Left lung (tissue), 10 donors: ENCODE results near the gene VASP. TPM values are rescaled to one million over a fixed set of nuclear protein-coding genes. Genes with fewer than 3 reads are reported as not detected.

Experiments used
- ATAC-seq: fragments of 200-7000 bp; cut with Tn5 transposase; one replicate; pipeline ENCODE4 v1.9.1; 2020; ENCODE audit warnings: moderate library complexity
- DNase-seq, 4 donors: peaks; one replicate each; pipeline ENCODE4 v3.0.0-alpha.2; 2013 to 2020
- H3K27ac ChIP-seq, 2 donors: fragments of 200-600 bp; sonication (generic) in 1 of 2; one replicate each; pipeline versions ENCODE4 v1.5.0 to v1.8.0; 2020 to 2021
- H3K27me3 ChIP-seq, 2 donors: fragments of 200-600 bp; sonication (generic) in 1 of 2; one replicate each; pipeline versions ENCODE4 v1.5.0 to v1.8.0; 2020 to 2021
- H3K36me3 ChIP-seq, 2 donors: fragments of 200-600 bp; sonication (generic) in 1 of 2; one replicate each; pipeline versions ENCODE4 v1.5.0 to v1.8.0; 2020 to 2021
- H3K4me1 ChIP-seq, 2 donors: fragments of 200-600 bp; one replicate each; pipeline ENCODE4 v1.8.0; 2021
- H3K4me3 ChIP-seq, 2 donors: fragments of 200-600 bp; sonication (generic) in 1 of 2; one replicate each; pipeline versions ENCODE4 v1.5.0 to v1.8.0; 2020 to 2021; ENCODE audit warnings: mild to moderate bottlenecking in 1 of 2
- H3K9me3 ChIP-seq, 2 donors: fragments of 200-600 bp; sonication (generic) in 1 of 2; one replicate each; pipeline versions ENCODE4 v1.5.0 to v1.8.0; 2020 to 2021
- CTCF ChIP-seq, 2 donors: fragments of 200-600 bp; sonication (generic) in 1 of 2; IDR thresholded peaks; one replicate each; pipeline versions ENCODE4 v1.5.0 to v1.8.0; 2021; ENCODE audit warnings: antibody characterized with exemption in 2 of 2
- intact Hi-C, 2 donors: fragments of 100-400 bp; cut with DNase I; formaldehyde crosslinking; loops; one replicate each; pipeline versions ENCODE4 v1.11.2 to v1.14.2; 2022
- polyA plus RNA-seq, 6 donors: library from polyadenylated mRNA; unstranded; fragments of 120-200 nt; gene quantifications; one replicate each; pipeline ENCODE4 v1.2.1, GENCODE V29; 2013; ENCODE audit not compliant: insufficient read length in 6 of 6
- total RNA-seq, 2 donors: library from RNA; stranded (reverse); fragmentation: NEBNext Ultra II Directional; extraction: Animal tissue kit (Norgen Biotek cat#: 25700); gene quantifications; one replicate each; pipeline ENCODE4 v1.2.1, GENCODE V29; 2021
- donor health status: DM: no; HTN: yes; CAD: no.
- donor health status: DM: no; HTN: no; CAD: no.

Gene VASP
- total and polyA plus RNA-seq, 8 donors, result 49.5 to 220 (median 57.4) TPM

GRCh38 chr19:45553464-45553863, 46.2 kb downstream of the VASP start:
- no peak for ATAC-seq
- Histone ChIP-seq H3K4me1 (peaks cover 0 to 7% of the 10 kb centered on the region in 2 donors), H3K36me3 (peaks cover 0 to 13% of the 10 kb centered on the region in 2 donors), H3K27me3 (no peaks in the 10 kb centered on the region), H3K27ac (no peak overlapping the region), H3K9me3 (no peaks in the 10 kb centered on the region), H3K4me3 (no peak overlapping the region)
- peak in 2 of 4 donors; percentile 13 to 67 for DNase-seq
- intact Hi-C loops, result no loop called here
- no peak for TF ChIP-seq CTCF (IDR thresholded peaks at IDR 0.05)

- TF ChIP-seq CTCF (IDR thresholded peaks at IDR 0.05), result no peak
- Histone ChIP-seq H3K36me3 (peaks cover 0 to 13% of the 10 kb centered on the region in 2 donors), H3K27ac (no peak overlapping the region), H3K9me3 (no peaks in the 10 kb centered on the region), H3K4me3 (no peak overlapping the region), H3K4me1 (peaks cover 0 to 9% of the 10 kb centered on the region in 2 donors), H3K27me3 (no peaks in the 10 kb centered on the region)
- no peak for DNase-seq
- intact Hi-C loops, result no loop called here
- ATAC-seq, result no peak
Observed at GRCh38 chr19:45554481-45554880, 47.2 kb downstream of the VASP start.

- no peaks in the 10 kb centered on the region for H3K27me3 ChIP-seq
- TF ChIP-seq CTCF (IDR thresholded peaks at IDR 0.05), result no peak
- ATAC-seq (no peak), DNase-seq (no peak)
- H3K4me3 ChIP-seq, result no peak overlapping the region
- H3K36me3 ChIP-seq, result peaks cover 0 to 13% of the 10 kb centered on the region in 2 donors
- peaks cover 0 to 9% of the 10 kb centered on the region in 2 donors for H3K4me1 ChIP-seq
- intact Hi-C loops, result no loop called here
- H3K27ac ChIP-seq, result no peak overlapping the region
- no peaks in the 10 kb centered on the region for H3K9me3 ChIP-seq
Observed at GRCh38 chr19:45556835-45557234, 49.6 kb downstream of the VASP start.

GRCh38 chr19:45558399-45558878, 51.2 kb downstream of the VASP start:
- no peaks in the 10 kb centered on the region for H3K27me3 ChIP-seq
- peak; percentile 93 for ATAC-seq
- TF ChIP-seq CTCF (IDR thresholded peaks at IDR 0.05), result peak; percentile 32 to 52

GRCh38 chr19:45560038-45560437, 52.8 kb downstream of the VASP start:
- H3K9me3 ChIP-seq, result no peaks in the 10 kb centered on the region
- DNase-seq, result peak in 1 of 4 donors; percentile 14
- H3K36me3 ChIP-seq, result no peaks in the 10 kb centered on the region
- H3K4me3 ChIP-seq, result no peak overlapping the region
- intact Hi-C loops, result no loop called here
- TF ChIP-seq CTCF (IDR thresholded peaks at IDR 0.05), result no peak
- H3K27ac ChIP-seq, result no peak overlapping the region
- no peaks in the 10 kb centered on the region for H3K27me3 ChIP-seq
- H3K4me1 ChIP-seq, result peaks cover 0 to 9% of the 10 kb centered on the region in 2 donors
- no peak for ATAC-seq

More at GRCh38 chr19:45558399-45558878, 51.2 kb downstream of the VASP start:
- peak; percentile 12 to 74 (median 44) for DNase-seq
- Histone ChIP-seq H3K4me1 (peaks cover 0 to 9% of the 10 kb centered on the region in 2 donors), H3K9me3 (no peaks in the 10 kb centered on the region), H3K4me3 (no peak overlapping the region), H3K36me3 (peaks cover 0 to 6% of the 10 kb centered on the region in 2 donors), H3K27ac (no peak overlapping the region)
- intact Hi-C loops, result no loop called here
